Breast epithelium (tissue), 3 donors: ENCODE measurements around the gene RASSF7.

Experiments
- CTCF ChIP-seq, 3 donors: fragments of 450-650 bp; IDR thresholded peaks; one replicate each; pipeline ENCODE4 v1.5.1; 2016 to 2017; ENCODE audit warnings: antibody characterized with exemption in 3 of 3, mild to moderate bottlenecking in 3 of 3, moderate library complexity in 3 of 3
- POLR2A ChIP-seq: fragments of 450-650 bp; IDR thresholded peaks from one replicate; pipeline ENCODE4 v1.6.1; 2016; ENCODE audit warnings: antibody characterized with exemption, mild to moderate bottlenecking, moderate library complexity

GRCh38 chr11:590997-591396, 30.2 kb downstream of the RASSF7 start:
- no peak for TF ChIP-seq CTCF (IDR thresholded peaks at IDR 0.05)
- TF ChIP-seq POLR2A, result no peak
